ENCODE measurements around the gene SDSL.

SDSL gene

GRCh38 chr12:113396828-113397496 is 25.2 kb upstream of the SDSL start:
- no peak for DNase-seq

GRCh38 chr12:113397497-113398197 is 24.5 kb upstream of the SDSL start:
- DNase-seq: no peak

GRCh38 chr12:113398346-113399290 is 23.6 kb upstream of the SDSL start:
- DNase-seq: no peak

- DNase-seq: no peak
These were observed 22.7 kb upstream of the SDSL start for GRCh38 chr12:113399490-113399889.

- no peak for DNase-seq
These were observed 21.8 kb upstream of the SDSL start for GRCh38 chr12:113400362-113400761.

DNA sequence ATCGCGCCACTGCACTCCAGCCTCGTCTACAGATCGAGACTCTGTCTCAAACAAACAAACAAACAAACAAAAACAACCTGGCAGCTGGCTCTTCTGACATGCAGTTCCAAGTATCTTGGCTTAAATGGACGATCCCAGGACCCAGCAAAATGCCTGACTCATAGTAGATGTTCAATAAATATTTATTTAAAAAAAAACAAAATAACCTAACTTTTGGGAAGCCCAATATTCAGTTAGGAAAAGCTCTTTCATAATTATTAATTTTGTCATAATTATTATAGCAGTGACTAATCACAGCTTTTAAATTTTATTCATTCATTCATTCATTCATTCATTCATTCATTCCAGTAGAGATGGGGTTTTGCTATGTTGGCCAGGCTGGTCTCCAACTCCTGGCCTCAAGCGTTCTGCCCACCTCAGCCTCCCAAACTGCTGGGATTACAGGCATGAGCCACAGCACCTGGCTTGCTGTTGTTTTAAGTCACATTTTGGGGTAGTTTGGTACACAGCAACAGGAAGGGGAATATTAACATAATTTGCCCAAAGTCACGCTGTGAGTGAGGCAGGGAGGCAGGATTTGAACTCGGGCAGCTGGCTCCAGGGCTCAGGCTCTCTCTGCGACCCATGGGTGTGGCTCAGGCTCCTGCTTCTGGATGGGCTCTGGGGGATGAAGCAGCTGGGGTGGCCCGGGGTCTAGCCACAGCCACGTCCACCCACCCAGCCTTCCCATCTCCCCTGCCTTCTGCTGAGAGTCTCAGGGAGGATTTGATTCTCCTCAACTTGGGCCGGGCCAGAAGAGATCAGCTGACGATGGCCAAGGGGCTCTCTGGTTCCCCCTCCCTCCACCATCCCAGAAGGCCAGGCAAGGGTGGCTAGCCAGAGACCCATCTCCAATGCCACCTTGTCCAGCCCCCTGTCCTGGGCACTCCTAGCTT is 20.8 kb upstream of the SDSL start:
- no peak for DNase-seq

- no peak for DNase-seq
These were observed 19.5 kb upstream of the SDSL start for GRCh38 chr12:113402586-113403260.

- peak; percentile 24 for DNase-seq
These were observed 18.5 kb upstream of the SDSL start, which contains the start of gene SDS for GRCh38 chr12:113403435-113404415. Gene SDS (minus strand): TSS chr12:113403887. CDS start chr12:113399708, 4,179 bp downstream.

- no peak for DNase-seq
These were observed 16.5 kb upstream of the SDSL start for GRCh38 chr12:113405694-113406093.

DNA sequence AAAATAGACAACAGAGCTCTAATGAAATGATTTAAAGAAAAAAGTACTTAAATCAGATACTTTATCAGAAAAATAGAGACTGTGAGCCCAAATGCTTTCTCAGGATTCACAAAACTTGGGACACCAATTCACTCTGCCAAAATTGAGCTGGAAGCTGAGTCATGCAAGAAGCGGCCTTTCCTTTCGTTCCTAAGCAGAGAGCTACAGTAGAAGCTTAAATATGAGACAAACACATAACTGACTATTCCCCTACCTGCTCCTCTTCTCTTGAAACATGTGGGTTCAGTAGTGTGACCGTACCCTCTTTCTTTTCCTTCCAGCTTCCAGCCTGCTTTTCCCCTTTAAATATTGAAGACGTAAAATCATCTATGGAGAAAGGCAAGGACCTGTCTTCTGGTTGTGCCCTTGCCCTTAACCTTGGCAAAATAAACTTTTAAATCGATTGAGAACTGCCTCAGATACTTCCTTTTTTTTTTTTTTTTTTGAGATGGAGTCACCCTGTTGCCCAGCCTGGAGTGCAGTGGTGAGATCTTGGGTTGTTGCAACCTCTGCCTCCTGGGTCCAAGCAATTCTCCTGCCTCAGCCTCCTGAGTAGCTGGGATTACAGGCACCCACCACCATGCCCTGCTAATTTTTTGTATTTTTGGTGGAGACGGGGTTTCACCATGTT is 14.1 kb upstream of the SDSL start:
- peak; percentile 20 for DNase-seq

GRCh38 chr12:113408756-113409298 is 13.4 kb upstream of the SDSL start:
- no peak for DNase-seq

- DNase-seq: no peak
These were observed 12.6 kb upstream of the SDSL start for GRCh38 chr12:113409462-113410124.

GRCh38 chr12:113413488-113413939 is 8.7 kb upstream of the SDSL start:
- no peak for DNase-seq

DNA sequence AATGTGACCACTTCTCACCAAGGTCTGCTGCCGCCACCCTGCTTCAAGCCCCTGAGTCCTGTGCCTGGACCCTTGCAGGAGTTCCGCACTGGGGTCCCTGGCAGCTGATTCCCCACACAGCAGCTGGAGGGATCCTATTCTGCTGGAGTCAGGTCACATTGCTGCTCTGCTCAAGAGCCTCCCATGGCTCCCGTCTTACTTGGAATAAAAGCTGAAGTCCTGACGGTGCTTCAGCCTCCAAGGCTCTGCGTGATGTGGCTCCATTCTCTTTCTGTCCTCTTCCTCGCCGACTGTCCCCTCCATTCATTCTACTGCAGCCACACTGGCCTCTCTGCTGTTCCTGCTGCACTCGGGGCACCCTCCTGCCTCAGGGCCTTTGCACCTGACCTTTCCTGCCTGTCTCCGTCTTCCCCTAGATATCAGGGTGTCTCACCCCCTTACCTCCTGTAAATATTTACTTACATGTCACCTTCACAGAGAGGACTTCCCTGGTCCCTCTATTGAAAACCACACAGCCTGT is 7.6 kb upstream of the SDSL start:
- DNase-seq: no peak

GRCh38 chr12:113416091-113416754 is 6.0 kb upstream of the SDSL start:
- no peak for DNase-seq

DNA sequence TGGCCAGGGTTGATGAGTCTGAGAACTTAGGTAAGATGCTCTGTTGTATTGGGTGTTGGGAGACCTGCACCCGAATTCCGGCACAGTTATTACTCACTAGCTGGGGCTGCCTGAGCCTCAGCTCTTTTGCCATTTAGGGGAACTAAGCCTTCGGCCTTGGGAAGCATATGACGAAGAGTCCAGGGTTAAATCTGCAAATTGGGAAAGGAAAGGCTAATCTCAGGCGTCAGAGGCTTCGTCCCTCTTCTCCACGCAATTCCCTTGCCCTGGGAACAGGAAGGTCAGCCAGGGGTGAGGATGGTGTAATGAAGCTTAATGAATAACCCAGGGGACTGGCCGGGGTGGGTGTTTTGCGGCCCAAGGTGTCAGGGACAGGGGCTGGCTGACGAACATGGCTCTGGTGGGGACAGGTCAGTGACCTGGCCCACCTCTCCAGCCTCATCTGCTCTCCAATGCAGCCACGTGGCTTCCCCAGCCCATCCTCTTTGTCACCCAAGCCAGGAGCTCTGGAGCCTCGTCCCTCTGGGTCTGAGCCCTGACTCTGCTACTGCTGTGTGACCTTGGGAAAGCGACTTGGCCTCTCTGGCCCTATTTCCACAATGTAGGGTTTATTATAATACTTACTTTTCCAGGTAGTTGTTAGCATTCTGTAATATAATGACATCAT is 3.8 kb upstream of the SDSL start:
- DNase-seq: no peak

GRCh38 chr12:113420996-113421595 is 1.1 kb upstream of the SDSL start:
- DNase-seq: no peak

Data from NCI-H226 (cell line).